Lower leg skin (tissue), 3 donors: ENCODE data around the gene TMEM135.

Experiments
- CTCF ChIP-seq, 3 donors: fragments of 450-650 bp; IDR thresholded peaks; one replicate each; pipeline ENCODE4 v1.5.1; 2016; ENCODE audit warnings: antibody characterized with exemption in 3 of 3, mild to moderate bottlenecking in 3 of 3, moderate library complexity in 2 of 3
- POLR2A ChIP-seq, 2 donors: fragments of 450-650 bp; IDR thresholded peaks; one replicate each; pipeline ENCODE4 v1.6.1; 2016 to 2017; ENCODE audit warnings: antibody characterized with exemption in 2 of 2, mild to moderate bottlenecking in 1 of 2, moderate library complexity in 1 of 2

DNA sequence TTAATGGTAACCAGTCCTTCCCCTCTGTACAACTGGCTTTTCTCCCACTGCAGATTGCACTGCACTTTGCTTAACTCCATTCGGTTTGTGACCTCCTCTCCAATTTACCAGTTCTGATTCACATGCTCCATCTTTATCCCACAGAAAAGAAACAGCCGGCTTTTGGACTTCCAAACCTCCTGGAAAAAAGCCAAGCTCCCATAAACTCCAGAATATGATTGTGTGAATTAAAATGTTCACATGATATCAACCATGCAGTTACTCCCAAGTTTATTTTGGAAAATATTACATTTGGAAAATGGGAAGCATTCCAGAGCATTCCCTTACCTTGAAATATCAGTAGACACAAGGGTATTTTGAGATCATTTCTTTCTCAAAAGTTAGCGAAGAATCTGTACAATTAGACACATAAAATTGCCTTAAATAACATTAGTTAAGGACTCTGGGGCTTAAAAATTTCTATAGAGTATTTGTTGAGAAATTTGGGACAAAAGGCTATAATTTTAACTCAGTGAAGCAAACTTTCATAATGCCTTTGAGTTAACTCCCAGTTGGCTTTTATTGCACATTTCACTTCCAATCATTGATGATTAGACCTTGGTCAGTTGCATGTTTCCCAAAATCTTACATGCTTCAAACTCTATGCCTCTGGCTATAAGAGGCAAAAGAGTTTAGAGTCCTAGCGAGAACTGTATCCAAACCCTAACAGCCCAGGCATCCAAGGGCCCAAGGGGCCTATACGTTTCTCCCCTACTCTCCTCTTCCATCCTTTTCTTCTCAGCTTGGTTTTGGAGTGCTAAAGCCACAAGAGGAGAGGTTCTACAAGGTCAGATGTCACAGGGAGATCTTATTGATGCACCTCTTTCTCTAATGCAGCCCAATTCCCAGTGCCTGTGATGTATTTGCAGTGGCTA, 23.6 kb upstream of the TMEM135 start:
- TF ChIP-seq CTCF (IDR thresholded peaks at IDR 0.05) (no peak), POLR2A (IDR thresholded peaks at IDR 0.05) (no peak)
